Endothelial cell of umbilical vein (primary cell): ENCODE measurements around the gene TNFAIP6. TPM values are rescaled to one million over a fixed set of nuclear protein-coding genes. Genes with fewer than 3 reads are reported as not detected.

ENCODE experiments used
- BruUV-seq: library from RNA; stranded (reverse); fragments of 400-500 nt; replicated peaks from 2 replicates; lab custom pipeline; 2021; lab: Mats Ljungman, UMichigan
- CTCF ChIA-PET: fragments of 300-600, 350-600 bp; sonication (Branson Sonifier 250); formaldehyde crosslinking; loops from one replicate; lab custom pipeline; 2021; ENCODE audit warnings: antibody characterized with exemption, inconsistent platforms; lab: Charles Lee
- POLR2A ChIA-PET: fragments of 300-600, 350-600 bp; sonication (Branson Sonifier 250); formaldehyde crosslinking; loops from one replicate; lab custom pipeline; 2021; ENCODE audit warnings: antibody characterized with exemption, inconsistent platforms; lab: Charles Lee
- DNase-seq: peaks from one replicate; pipeline ENCODE4 v3.0.0-alpha.2; 2011; ENCODE audit warnings: low read depth, low spot score
- FAIRE-seq: peaks from 2 replicates; lab custom pipeline; 2011; peaks lifted over from hg19 to GRCh38; lab: Jason Lieb, UNC
- H2AFZ ChIP-seq: 2 replicates; pipeline ENCODE4 v1.6.0; 2012; ENCODE audit warnings: low read depth, low read length, control low read depth, inconsistent platforms
- H3K27ac ChIP-seq: 2 replicates; pipeline ENCODE4 v1.5.1; 2011; ENCODE audit warnings: low read depth, mild to moderate bottlenecking, control low read depth, low read length, moderate library complexity; ENCODE audit not compliant: insufficient read depth
- H3K27me3 ChIP-seq, 2 experiments: 2 replicates each; pipeline versions ENCODE4 v1.6.0 to v1.6.1; 2011; ENCODE audit warnings: low read length in 2 of 2, mixed read lengths in 1 of 2; ENCODE audit not compliant: control insufficient read depth in 2 of 2, insufficient read depth in 2 of 2
- H3K36me3 ChIP-seq, 2 experiments: 2 replicates in 1 of 2; 3 replicates in 1 of 2; pipeline ENCODE4 v1.5.1; 2011; ENCODE audit warnings: low read length in 2 of 2, mild to moderate bottlenecking in 1 of 2, moderate library complexity in 1 of 2; ENCODE audit not compliant: control insufficient read depth in 2 of 2, insufficient read depth in 2 of 2; ENCODE audit errors: extremely low read depth in 1 of 2
- H3K4me1 ChIP-seq: 3 replicates; pipeline ENCODE4 v1.5.1; 2011; ENCODE audit warnings: mild to moderate bottlenecking, low read length; ENCODE audit not compliant: control insufficient read depth, insufficient read depth; ENCODE audit errors: extremely low read depth
- H3K4me2 ChIP-seq: 2 replicates; pipeline ENCODE4 v1.6.1; 2011; ENCODE audit warnings: low read length, control low read depth, mixed read lengths; ENCODE audit not compliant: insufficient read depth
- H3K4me3 ChIP-seq, 3 experiments: fragments of 200-600 bp in 1 of 3; sonication (generic), shearing (Covaris generic) in 1 of 3; replicated peaks in 1 of 3; 2 replicates each; pipeline ENCODE4 v1.5.1; 2011 to 2016; ENCODE audit warnings: control low read depth in 3 of 3, low read length in 3 of 3, mild to moderate bottlenecking in 2 of 3, inconsistent platforms in 1 of 3, low read depth in 1 of 3, moderate library complexity in 1 of 3; ENCODE audit not compliant: insufficient read depth in 1 of 3
- H3K79me2 ChIP-seq: 2 replicates; pipeline ENCODE4 v1.6.0; 2012; ENCODE audit warnings: low read length, inconsistent platforms; ENCODE audit not compliant: control insufficient read depth, insufficient read depth
- H3K9ac ChIP-seq: replicated peaks from 2 replicates; pipeline ENCODE3; 2011; ENCODE audit warnings: low read length, control low read depth; ENCODE audit not compliant: insufficient read depth; ENCODE audit errors: extremely low read depth
- H3K9me1 ChIP-seq: replicated peaks from 3 replicates; pipeline ENCODE4 v1.6.0; 2011; ENCODE audit warnings: mild to moderate bottlenecking, low read length; ENCODE audit not compliant: control insufficient read depth, insufficient read depth; ENCODE audit errors: extremely low read depth
- H3K9me3 ChIP-seq: replicated peaks from 2 replicates; pipeline ENCODE4 v1.5.1; 2012; ENCODE audit warnings: low read length, inconsistent platforms; ENCODE audit not compliant: control insufficient read depth, insufficient read depth
- H4K20me1 ChIP-seq: replicated peaks from 2 replicates; pipeline ENCODE3; 2011; ENCODE audit warnings: mild to moderate bottlenecking, low read length; ENCODE audit not compliant: control insufficient read depth, insufficient read depth; ENCODE audit errors: extremely low read depth
- FOS ChIP-seq: IDR thresholded peaks from 2 replicates; pipeline ENCODE4 v1.6.1; 2011; ENCODE audit warnings: mild to moderate bottlenecking, low read length, moderate library complexity, borderline replicate concordance; ENCODE audit not compliant: insufficient read depth
- GATA2 ChIP-seq: IDR thresholded peaks from 2 replicates; pipeline ENCODE4 v1.7.0; 2011; ENCODE audit warnings: low read depth, mild to moderate bottlenecking, moderate library complexity, mixed read lengths, low read length; ENCODE audit not compliant: insufficient read length, insufficient read depth
- JUN ChIP-seq: IDR thresholded peaks from 2 replicates; pipeline ENCODE4 v1.6.1; 2011; ENCODE audit warnings: borderline replicate concordance, low read depth; ENCODE audit not compliant: insufficient read length, insufficient read depth
- MYC ChIP-seq: IDR thresholded peaks from one replicate; pipeline ENCODE4 v1.6.1; 2011; ENCODE audit warnings: mild to moderate bottlenecking, low read depth, low read length
- POLR2A ChIP-seq: IDR thresholded peaks from 2 replicates; pipeline ENCODE4 v1.6.1; 2012; ENCODE audit warnings: low read depth, mild to moderate bottlenecking, control low read depth, low read length
- POLR2AphosphoS5 ChIP-seq: IDR thresholded peaks from 2 replicates; pipeline ENCODE4 v1.6.1; 2012; ENCODE audit warnings: low read depth, mild to moderate bottlenecking, control low read depth, low read length, moderate library complexity; ENCODE audit not compliant: insufficient read depth
- dilution Hi-C: fragments of 300-500 bp; cut with MboI; formaldehyde crosslinking; loops from one replicate; pipeline ENCODE4 v1.15.0; 2019; ENCODE audit warnings: low sequenced_read_pairs; ENCODE audit not compliant: extremely low pct_ligation_motif_present
- intact Hi-C: fragments of 100-400 bp; cut with micrococcal nuclease; formaldehyde crosslinking; loops from one replicate; pipeline ENCODE4 v1.10.0; 2022
- polyA plus RNA-seq, 4 experiments: library from polyadenylated mRNA; depleted of rRNA in 3 of 4; stranded (reverse) in 3 of 4; unstranded in 1 of 4; fragments of >200 nt; gene quantifications; 2 replicates each; pipeline versions ENCODE4 v1.2.1 to v1.2.3, GENCODE V29; 2011 to 2012; ENCODE audit warnings: missing spikeins in 1 of 4
- total RNA-seq: library from RNA; stranded (reverse); gene quantifications from 2 replicates; pipeline ENCODE4 v1.2.3, GENCODE V29; 2021
- TF ChIP-seq, protein P1 (sequence below), 2 donors: IDR thresholded peaks; 1 replicate in 1 of 2; 2 replicates in 1 of 2; pipeline ENCODE4 v1.5.1; 2011; ENCODE audit warnings: low read length in 2 of 2, mild to moderate bottlenecking in 2 of 2, moderate library complexity in 2 of 2, control low read depth in 1 of 2, inconsistent platforms in 1 of 2, low read depth in 1 of 2; ENCODE audit not compliant: insufficient read depth in 1 of 2; ENCODE audit errors: extremely low read depth in 1 of 2

The TNFAIP6 gene
- total and polyA plus RNA-seq, 2 donors (not counting 3 experiments of a cell fraction or from before 2014, with no cell fraction given) = not detected

DNA sequence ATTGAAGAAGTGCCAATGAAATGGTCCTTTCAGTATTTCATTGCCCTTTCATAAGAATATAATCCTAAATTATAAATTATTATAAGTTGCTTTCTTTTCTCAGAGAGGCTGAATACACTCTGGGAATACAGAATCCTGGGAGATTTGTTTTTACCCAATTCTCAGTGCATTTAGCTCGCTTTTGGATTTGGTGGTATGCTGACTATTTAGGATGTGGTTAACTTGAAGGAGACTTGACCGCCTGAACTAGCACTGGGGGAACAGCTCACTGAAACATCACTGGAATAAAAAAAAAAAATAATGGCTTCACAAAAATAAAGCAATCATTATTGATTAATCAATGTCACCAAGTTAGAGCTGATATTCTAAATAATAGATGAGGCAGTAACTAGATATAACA, 10.2 kb downstream of the TNFAIP6 start:
- POLR2A ChIA-PET = no interaction called here

GRCh38 chr2:151374436-151374835, 17.0 kb downstream of the TNFAIP6 start:
- H3K9me1 ChIP-seq = no peaks in the 10 kb centered on the region
- BruUV-seq = no TSS peak
- H3K36me3 ChIP-seq = no peaks in the 10 kb centered on the region
- DNase-seq = peak; percentile 66
- peak overlapping the region; percentile 39 for H2AFZ ChIP-seq
- TF ChIP-seq, protein P1, sequence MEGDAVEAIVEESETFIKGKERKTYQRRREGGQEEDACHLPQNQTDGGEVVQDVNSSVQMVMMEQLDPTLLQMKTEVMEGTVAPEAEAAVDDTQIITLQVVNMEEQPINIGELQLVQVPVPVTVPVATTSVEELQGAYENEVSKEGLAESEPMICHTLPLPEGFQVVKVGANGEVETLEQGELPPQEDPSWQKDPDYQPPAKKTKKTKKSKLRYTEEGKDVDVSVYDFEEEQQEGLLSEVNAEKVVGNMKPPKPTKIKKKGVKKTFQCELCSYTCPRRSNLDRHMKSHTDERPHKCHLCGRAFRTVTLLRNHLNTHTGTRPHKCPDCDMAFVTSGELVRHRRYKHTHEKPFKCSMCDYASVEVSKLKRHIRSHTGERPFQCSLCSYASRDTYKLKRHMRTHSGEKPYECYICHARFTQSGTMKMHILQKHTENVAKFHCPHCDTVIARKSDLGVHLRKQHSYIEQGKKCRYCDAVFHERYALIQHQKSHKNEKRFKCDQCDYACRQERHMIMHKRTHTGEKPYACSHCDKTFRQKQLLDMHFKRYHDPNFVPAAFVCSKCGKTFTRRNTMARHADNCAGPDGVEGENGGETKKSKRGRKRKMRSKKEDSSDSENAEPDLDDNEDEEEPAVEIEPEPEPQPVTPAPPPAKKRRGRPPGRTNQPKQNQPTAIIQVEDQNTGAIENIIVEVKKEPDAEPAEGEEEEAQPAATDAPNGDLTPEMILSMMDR (IDR thresholded peaks at IDR 0.05; ENCODE audit: extremely low read depth in 1 of 2, insufficient read depth in 1 of 2, low read depth in 1 of 2, low read length in 2 of 2) = no peak
- TF ChIP-seq FOS (peak; percentile 68), POLR2AphosphoS5 (no peak), MYC (no peak), POLR2A (no peak), JUN (peak; percentile 20)
- H3K4me1 ChIP-seq = peaks cover 10% of the 10 kb centered on the region
- H3K27ac ChIP-seq = peak overlapping the region; percentile 55
- POLR2A ChIA-PET = no interaction called here
- peak; percentile 24 for FAIRE-seq
- no peaks in the 10 kb centered on the region for H3K27me3 ChIP-seq
- no peaks in the 10 kb centered on the region for H3K79me2 ChIP-seq
- peak overlapping the region; percentile 12 for H3K4me2 ChIP-seq
- H3K9ac ChIP-seq = no peak overlapping the region
- H4K20me1 ChIP-seq = no peaks in the 10 kb centered on the region
- no peaks in the 10 kb centered on the region for H3K9me3 ChIP-seq
- CTCF ChIA-PET = no interaction called here
- no peak overlapping the region for H3K4me3 ChIP-seq
- dilution Hi-C loops (no loop called here), intact Hi-C loops (loop anchor here (1.0 kb wide), 1 partner anchor 113 kb away; the partner anchor contains the start of gene RBM43)

More for the DNA sequence above, 10.2 kb downstream of the TNFAIP6 start:
- no peak overlapping the region for H3K4me3 ChIP-seq
- no peaks in the 10 kb centered on the region for H3K9me1 ChIP-seq
- TF ChIP-seq FOS = no peak
- TF ChIP-seq GATA2 = no peak
- no peaks in the 10 kb centered on the region for H3K27me3 ChIP-seq
- no TSS peak for BruUV-seq
- no peak for FAIRE-seq
- no peaks in the 10 kb centered on the region for H4K20me1 ChIP-seq
- CTCF ChIA-PET = no interaction called here
- dilution Hi-C loops (no loop called here), intact Hi-C loops (no loop called here)
- no peaks in the 10 kb centered on the region for H3K4me1 ChIP-seq
- H3K4me2 ChIP-seq = no peak overlapping the region
- H3K9me3 ChIP-seq = no peaks in the 10 kb centered on the region
- no peaks in the 10 kb centered on the region for H3K36me3 ChIP-seq
- H3K9ac ChIP-seq = no peak overlapping the region
- no peak overlapping the region for H2AFZ ChIP-seq
- DNase-seq = no peak
- H3K27ac ChIP-seq = no peak overlapping the region
- no peaks in the 10 kb centered on the region for H3K79me2 ChIP-seq
